IMR-90 (cell line): Measurements from ENCODE around the gene FAM83F. TPM values are rescaled to one million over a fixed set of nuclear protein-coding genes. Genes with fewer than 3 reads are reported as not detected.

Source experiments
- ATAC-seq: fragments of 200-7000 bp; cut with Tn5 transposase; 2 replicates; pipeline ENCODE4 v1.9.1; 2020; ENCODE audit warnings: low read depth, mild to moderate bottlenecking, moderate library complexity
- BruUV-seq: library from RNA; stranded (reverse); fragments of 400-500 nt; replicated peaks from 2 replicates; lab custom pipeline; 2021; lab: Mats Ljungman, UMichigan
- CTCF ChIA-PET: fragments of 300-600 bp; formaldehyde crosslinking; extraction: SDS; loops from one replicate; lab custom pipeline; 2021; ENCODE audit warnings: antibody characterized with exemption; lab: Yijun Ruan, JAX
- POLR2A ChIA-PET: fragments of 300-600 bp; sonication (Branson Sonifier 250); formaldehyde crosslinking; loops from one replicate; lab custom pipeline; 2022; ENCODE audit warnings: antibody characterized with exemption; ENCODE audit not compliant: unreplicated experiment; lab: Charles Lee
- DNase-seq: peaks from one replicate; pipeline ENCODE4 v3.0.0; 2013
- H2AFZ ChIP-seq: replicated peaks from 2 replicates; pipeline ENCODE3; 2013; ENCODE audit warnings: low read length, mild to moderate bottlenecking; ENCODE audit not compliant: poor library complexity
- H2AK5ac ChIP-seq: 2 replicates; pipeline ENCODE4 v1.6.1; 2013; ENCODE audit warnings: low read depth, low read length, inconsistent platforms
- H2AK9ac ChIP-seq: replicated peaks from 2 replicates; pipeline ENCODE3; 2013; ENCODE audit warnings: mild to moderate bottlenecking, low read depth, low read length, moderate library complexity; ENCODE audit not compliant: poor library complexity
- H2BK120ac ChIP-seq: 2 replicates; pipeline ENCODE4 v1.6.1; 2013; ENCODE audit warnings: low read depth, low read length, inconsistent platforms
- H2BK15ac ChIP-seq: 3 replicates; pipeline ENCODE4 v1.6.1; 2013; ENCODE audit warnings: low read depth, low read length, inconsistent platforms
- H2BK20ac ChIP-seq: 2 replicates; pipeline ENCODE4 v1.6.1; 2013; ENCODE audit warnings: low read depth, mild to moderate bottlenecking, inconsistent platforms, low read length, moderate library complexity
- H2BK5ac ChIP-seq: 2 replicates; pipeline ENCODE4 v1.6.1; 2013; ENCODE audit warnings: mild to moderate bottlenecking, low read depth, low read length, inconsistent platforms; ENCODE audit not compliant: poor library complexity, severe bottlenecking
- H3K14ac ChIP-seq: replicated peaks from 2 replicates; pipeline ENCODE4 v1.6.1; 2013; ENCODE audit warnings: low read depth, low read length, inconsistent platforms
- H3K18ac ChIP-seq: 2 replicates; pipeline ENCODE4 v1.6.1; 2013; ENCODE audit warnings: low read depth, low read length, control low read depth
- H3K23ac ChIP-seq: 2 replicates; pipeline ENCODE4 v1.6.1; 2013; ENCODE audit warnings: low read depth, low read length, inconsistent platforms
- H3K27ac ChIP-seq: 2 replicates; pipeline ENCODE4 v1.5.1; 2013; ENCODE audit warnings: mild to moderate bottlenecking, control low read depth, low read length; ENCODE audit not compliant: insufficient read depth
- H3K27me3 ChIP-seq: 2 replicates; pipeline ENCODE4 v1.6.1; 2013; ENCODE audit warnings: low read length; ENCODE audit not compliant: control insufficient read depth, insufficient read depth
- H3K36me3 ChIP-seq: 2 replicates; pipeline ENCODE4 v1.6.1; 2013; ENCODE audit warnings: low read length, mixed read lengths; ENCODE audit not compliant: control insufficient read depth, insufficient read depth
- H3K4ac ChIP-seq: 2 replicates; pipeline ENCODE4 v1.6.1; 2013; ENCODE audit warnings: low read depth, low read length, inconsistent platforms
- H3K4me1 ChIP-seq: 2 replicates; pipeline ENCODE4 v1.6.1; 2013; ENCODE audit warnings: low read length, mixed read lengths; ENCODE audit not compliant: control insufficient read depth, insufficient read depth
- H3K4me2 ChIP-seq: 2 replicates; pipeline ENCODE4 v1.6.1; 2013; ENCODE audit warnings: low read depth, mild to moderate bottlenecking, control low read depth, low read length, moderate library complexity
- H3K4me3 ChIP-seq: 2 replicates; pipeline ENCODE4 v1.5.1; 2013; ENCODE audit warnings: low read depth, mild to moderate bottlenecking, control low read depth, low read length, moderate library complexity; ENCODE audit not compliant: insufficient read depth
- H3K56ac ChIP-seq: 2 replicates; pipeline ENCODE4 v1.6.1; 2013; ENCODE audit warnings: low read length, inconsistent platforms; ENCODE audit not compliant: insufficient read depth; ENCODE audit errors: extremely low read depth
- H3K79me1 ChIP-seq, 2 experiments: 2 replicates each; pipeline ENCODE4 v1.6.1; 2013; ENCODE audit warnings: low read length in 2 of 2, inconsistent platforms in 1 of 2, low read depth in 1 of 2
- H3K9ac ChIP-seq: 2 replicates; pipeline ENCODE4 v1.6.1; 2013; ENCODE audit warnings: low read depth, low read length, control low read depth
- H3K9me1 ChIP-seq: 2 replicates; pipeline ENCODE4 v1.6.1; 2013; ENCODE audit warnings: low read length, inconsistent platforms; ENCODE audit not compliant: insufficient read depth
- H3K9me3 ChIP-seq: 2 replicates; pipeline ENCODE4 v1.6.1; 2013; ENCODE audit warnings: low read length; ENCODE audit not compliant: control insufficient read depth, insufficient read depth
- H4K20me1 ChIP-seq: 2 replicates; pipeline ENCODE4 v1.6.1; 2013; ENCODE audit warnings: low read length, inconsistent platforms; ENCODE audit not compliant: insufficient read depth
- H4K5ac ChIP-seq: 2 replicates; pipeline ENCODE4 v1.6.1; 2013; ENCODE audit warnings: mild to moderate bottlenecking, low read depth, low read length, control low read depth
- H4K8ac ChIP-seq, 2 experiments: 2 replicates each; pipeline ENCODE4 v1.6.1; 2013; ENCODE audit warnings: low read depth in 2 of 2, low read length in 2 of 2, control low read depth in 1 of 2, inconsistent platforms in 1 of 2
- H4K91ac ChIP-seq: 2 replicates; pipeline ENCODE4 v1.6.1; 2013; ENCODE audit warnings: low read depth, low read length, inconsistent platforms; ENCODE audit not compliant: insufficient read depth
- FOS ChIP-seq: fragments of 150-350 bp; IDR thresholded peaks from 2 replicates; pipeline ENCODE4 v1.6.1; 2016; ENCODE audit warnings: low read depth, low read length
- RFX5 ChIP-seq: IDR thresholded peaks from 2 replicates; pipeline ENCODE4 v1.8.0; 2012; ENCODE audit warnings: low read depth, mild to moderate bottlenecking, low read length, moderate library complexity
- WGBS, 2 experiments: methylation state at CpG; one replicate each; pipeline versions ENCODE4 v1.1.5 to v1.1.7; 2013; ENCODE audit warnings: missing lambda C conversion rate in 2 of 2; ENCODE audit not compliant: insufficient read length in 1 of 2; ENCODE audit errors: extremely low coverage in 2 of 2; 5-methylcytosine and 5-hydroxymethylcytosine counted together
- dilution Hi-C: fragments of 300-500 bp; cut with HindIII; formaldehyde crosslinking; loops from one replicate; pipeline ENCODE4 v1.14.3; 2018; ENCODE audit warnings: low sequenced_read_pairs; ENCODE audit not compliant: unreplicated experiment
- in situ Hi-C: fragments of 300-500 bp; cut with MboI; formaldehyde crosslinking; loops from 3 replicates; pipeline ENCODE4 v1.14.3; 2019; ENCODE audit warnings: low sequenced_read_pairs, inconsistent platforms, mixed read lengths
- intact Hi-C: fragments of 100-400 bp; cut with micrococcal nuclease; formaldehyde crosslinking; loops from 2 replicates; pipeline ENCODE4 v1.10.0; 2022
- polyA plus RNA-seq, 3 experiments: library from polyadenylated mRNA; depleted of rRNA; stranded (reverse); fragments of >200 nt; gene quantifications; 2 replicates each; pipeline ENCODE4 v1.2.3, GENCODE V29; 2012; ENCODE audit warnings: low replicate concordance in 1 of 3
- total RNA-seq: library from RNA; depleted of rRNA; stranded (reverse); fragments of >200 nt; gene quantifications from 2 replicates; pipeline ENCODE4 v1.2.3, GENCODE V29; 2012

FAM83F gene
- total and polyA plus RNA-seq, 2 of the 4 experiments (the other 2 are of a cell fraction), result not detected

GRCh38 chr22:40084246-40084645 is 89.5 kb downstream of the FAM83F start:
- Histone ChIP-seq H2BK20ac (no peak overlapping the region), H2BK120ac (no peak overlapping the region), H3K18ac (no peak overlapping the region), H2AK9ac (no peak overlapping the region), H3K27me3 (peaks cover 14% of the 10 kb centered on the region), H2BK5ac (no peak overlapping the region), H3K27ac (no peak overlapping the region), H2AK5ac (no peak overlapping the region), H3K9ac (no peak overlapping the region), H3K4me3 (no peak overlapping the region), H3K9me3 (0 out of 2 replicates have a peak, but pooled peaks cover 2% of the 10 kb centered on the region), H3K4ac (no peak overlapping the region), H3K4me2 (no peak overlapping the region), H3K14ac (no peak overlapping the region), H2AFZ (no peak overlapping the region), H3K36me3 (no peaks in the 10 kb centered on the region), H3K79me1 (peaks cover 6% of the 10 kb centered on the region in 2 experiments), H3K4me1 (no peaks in the 10 kb centered on the region), H4K91ac (no peak overlapping the region), H4K20me1 (peaks cover 10% of the 10 kb centered on the region), H2BK15ac (no peak overlapping the region), H4K8ac (no peak overlapping the region), H3K56ac (no peak overlapping the region), H3K23ac (no peak overlapping the region), H3K9me1 (no peaks in the 10 kb centered on the region), H4K5ac (no peak overlapping the region)
- POLR2A ChIA-PET, result no interaction called here
- TF ChIP-seq FOS, result no peak
- no peak for TF ChIP-seq RFX5
- dilution Hi-C loops (no loop called here), intact Hi-C loops (no loop called here), in situ Hi-C loops (loop anchor here (10.0 kb wide), 1 partner anchor 171 kb away; no protein-coding TSS in a partner anchor)
- no peak for DNase-seq
- CTCF ChIA-PET, result interaction anchor here (1.2 kb wide), 1 partner anchor 10 kb away, joined by 6 read pairs; no protein-coding TSS in a partner anchor
- no TSS peak for BruUV-seq
- no peak for ATAC-seq
- WGBS, 2 experiments, result 55% methylated on average over 5 of the region's 5 CpGs; no CpG with 5 or more reads in 1 of the 2 experiments
